Neuronal stem cell (in vitro differentiated cells): Measurements from ENCODE around the gene FMN2.

ENCODE experiments used
- DNase-seq: peaks from one replicate; pipeline ENCODE4 v3.0.0-alpha.2; 2013; ENCODE audit warnings: low spot score
- H2AFZ ChIP-seq: one replicate; pipeline ENCODE4 v1.6.1; 2013; ENCODE audit warnings: mild to moderate bottlenecking, low read length, inconsistent platforms
- H2AK5ac ChIP-seq: 2 replicates; pipeline ENCODE4 v1.6.1; 2013; ENCODE audit warnings: low read depth, mild to moderate bottlenecking, inconsistent platforms, low read length, moderate library complexity, mixed read lengths
- H2BK120ac ChIP-seq: 2 replicates; pipeline ENCODE4 v1.6.1; 2013; ENCODE audit warnings: low read depth, mild to moderate bottlenecking, inconsistent platforms, low read length, moderate library complexity, mixed read lengths
- H2BK12ac ChIP-seq: one replicate; pipeline ENCODE4 v1.6.1; 2013; ENCODE audit warnings: low read length, inconsistent platforms
- H2BK15ac ChIP-seq: 2 replicates; pipeline ENCODE4 v1.6.1; 2013; ENCODE audit warnings: mild to moderate bottlenecking, low read length, inconsistent platforms, mixed read lengths
- H2BK5ac ChIP-seq: one replicate; pipeline ENCODE4 v1.6.1; 2013; ENCODE audit warnings: inconsistent platforms, mild to moderate bottlenecking, low read length, moderate library complexity
- H3K14ac ChIP-seq: one replicate; pipeline ENCODE4 v1.6.1; 2013; ENCODE audit warnings: low read length, inconsistent platforms
- H3K18ac ChIP-seq: 2 replicates; pipeline ENCODE4 v1.6.1; 2013; ENCODE audit warnings: low read length, inconsistent platforms
- H3K23ac ChIP-seq: 2 replicates; pipeline ENCODE4 v1.6.1; 2013; ENCODE audit warnings: low read depth, mild to moderate bottlenecking, mixed read lengths, low read length, inconsistent platforms; ENCODE audit not compliant: poor library complexity
- H3K27ac ChIP-seq: replicated peaks from 3 replicates; pipeline ENCODE4 v1.5.1; 2013; ENCODE audit warnings: low read length, inconsistent platforms
- H3K27me3 ChIP-seq, 3 experiments: 2 replicates each; pipeline ENCODE4 v1.6.1; 2013; ENCODE audit warnings: low read length in 3 of 3, mild to moderate bottlenecking in 2 of 3, inconsistent platforms in 1 of 3, low read depth in 1 of 3, mixed read lengths in 1 of 3, moderate library complexity in 1 of 3; ENCODE audit not compliant: control insufficient read depth in 3 of 3, insufficient read depth in 3 of 3
- H3K36me3 ChIP-seq, 2 donors: replicated peaks in 1 of 2; 2 replicates each; pipeline ENCODE4 v1.6.1; 2013; ENCODE audit warnings: low read length in 2 of 2; ENCODE audit not compliant: control insufficient read depth in 2 of 2, insufficient read depth in 2 of 2
- H3K4ac ChIP-seq: 2 replicates; pipeline ENCODE4 v1.6.1; 2013; ENCODE audit warnings: inconsistent platforms, mild to moderate bottlenecking, low read length, moderate library complexity
- H3K4me1 ChIP-seq, 2 donors: 1 replicate in 1 of 2; 2 replicates in 1 of 2; pipeline ENCODE4 v1.6.1; 2013; ENCODE audit warnings: low read length in 2 of 2, low read depth in 1 of 2; ENCODE audit not compliant: control insufficient read depth in 2 of 2, insufficient read depth in 1 of 2
- H3K4me2 ChIP-seq: one replicate; pipeline ENCODE4 v1.6.1; 2013; ENCODE audit warnings: mild to moderate bottlenecking, low read length, inconsistent platforms; ENCODE audit not compliant: insufficient read depth, poor library complexity, severe bottlenecking
- H3K4me3 ChIP-seq, 2 donors: 2 replicates each; pipeline ENCODE4 v1.5.1; 2013; ENCODE audit warnings: low read length in 2 of 2, mild to moderate bottlenecking in 2 of 2, inconsistent platforms in 1 of 2, moderate library complexity in 1 of 2
- H3K79me1 ChIP-seq: one replicate; pipeline ENCODE4 v1.6.1; 2013; ENCODE audit warnings: low read depth, mild to moderate bottlenecking, inconsistent platforms, low read length, moderate library complexity
- H3K9ac ChIP-seq: one replicate; pipeline ENCODE4 v1.6.1; 2013; ENCODE audit warnings: mild to moderate bottlenecking, low read depth, low read length, inconsistent platforms; ENCODE audit not compliant: poor library complexity
- H3K9me3 ChIP-seq, 2 donors: replicated peaks in 1 of 2; 2 replicates each; pipeline versions ENCODE3 to v1.6.1; 2013; ENCODE audit warnings: low read length in 2 of 2, mild to moderate bottlenecking in 2 of 2, inconsistent platforms in 1 of 2, low read depth in 1 of 2, mixed read lengths in 1 of 2, moderate library complexity in 1 of 2; ENCODE audit not compliant: control insufficient read depth in 2 of 2, insufficient read depth in 1 of 2
- H4K8ac ChIP-seq: one replicate; pipeline ENCODE4 v1.6.1; 2013; ENCODE audit warnings: low read depth, mild to moderate bottlenecking, inconsistent platforms, low read length, moderate library complexity
- H4K91ac ChIP-seq: one replicate; pipeline ENCODE4 v1.6.1; 2013; ENCODE audit warnings: low read length, low read depth, mild to moderate bottlenecking, inconsistent platforms; ENCODE audit not compliant: poor library complexity
- WGBS, 2 donors: extraction: QIAGEN DNeasy Blood & Tissue Kit; methylation state at CpG; one replicate each; pipeline ENCODE4 v1.1.7; 2013; ENCODE audit warnings: missing lambda C conversion rate in 2 of 2, mixed read lengths in 1 of 2; ENCODE audit not compliant: insufficient read length in 2 of 2, insufficient replicate concordance in 1 of 2; ENCODE audit errors: extremely low coverage in 2 of 2; 5-methylcytosine and 5-hydroxymethylcytosine counted together

Gene FMN2

GRCh38 chr1:240435996-240436566, 344.4 kb downstream of the FMN2 start:
- Histone ChIP-seq H3K23ac (no peak overlapping the region), H3K4me3 (no peak overlapping the region), H4K91ac (no peak overlapping the region), H3K4me1 (no peaks in the 10 kb centered on the region), H2BK15ac (no peak overlapping the region), H2AK5ac (no peak overlapping the region), H3K9ac (no peak overlapping the region), H2BK12ac (no peak overlapping the region), H3K27ac (no peak overlapping the region), H3K79me1 (no peaks in the 10 kb centered on the region), H2BK120ac (no peak overlapping the region), H2AFZ (no peak overlapping the region), H3K9me3 (no peaks in the 10 kb centered on the region), H4K8ac (no peak overlapping the region), H3K27me3 (no peaks in the 10 kb centered on the region), H2BK5ac (no peak overlapping the region), H3K4ac (no peak overlapping the region), H3K36me3 (peaks cover 0 to 4% of the 10 kb centered on the region in 2 donors), H3K4me2 (no peak overlapping the region), H3K18ac (no peak overlapping the region), H3K14ac (no peak overlapping the region)
- DNase-seq = no peak
- WGBS, 2 donors = no CpG with 5 or more reads among the region's 9 CpGs

GRCh38 chr1:240441669-240442068, 350.0 kb downstream of the FMN2 start:
- Histone ChIP-seq H3K4ac (no peak overlapping the region), H3K4me3 (no peak overlapping the region), H2BK120ac (no peak overlapping the region), H2AFZ (no peak overlapping the region), H3K9ac (no peak overlapping the region), H3K36me3 (peaks cover 0 to 4% of the 10 kb centered on the region in 2 donors), H3K18ac (no peak overlapping the region), H3K27me3 (peaks cover 0 to 2% (median 0%) of the 10 kb centered on the region in 3 experiments), H2AK5ac (no peak overlapping the region), H4K91ac (no peak overlapping the region), H2BK5ac (no peak overlapping the region), H3K79me1 (no peaks in the 10 kb centered on the region), H2BK15ac (no peak overlapping the region), H3K23ac (no peak overlapping the region), H3K14ac (no peak overlapping the region), H3K27ac (no peak overlapping the region), H3K4me1 (no peaks in the 10 kb centered on the region), H2BK12ac (no peak overlapping the region), H4K8ac (no peak overlapping the region), H3K9me3 (no peaks in the 10 kb centered on the region), H3K4me2 (no peak overlapping the region)
- DNase-seq = no peak
- WGBS, 2 donors = no CpG with 5 or more reads among the region's 1 CpG

- WGBS, 2 donors = no CpG with 5 or more reads among the region's 3 CpGs
- no peaks in the 10 kb centered on the region for H3K36me3 ChIP-seq
- no peak overlapping the region for H4K91ac ChIP-seq
- H2BK15ac ChIP-seq = no peak overlapping the region
- peaks cover 0 to 2% (median 0%) of the 10 kb centered on the region in 3 experiments for H3K27me3 ChIP-seq
- peaks cover 0 to 3% of the 10 kb centered on the region in 2 donors for H3K4me1 ChIP-seq
- H2BK5ac ChIP-seq = no peak overlapping the region
- no peaks in the 10 kb centered on the region for H3K79me1 ChIP-seq
- H3K9ac ChIP-seq = no peak overlapping the region
- H3K4me2 ChIP-seq = no peak overlapping the region
- no peaks in the 10 kb centered on the region for H3K9me3 ChIP-seq
- no peak overlapping the region for H3K18ac ChIP-seq
- no peak overlapping the region for H2AK5ac ChIP-seq
- no peak overlapping the region for H2BK120ac ChIP-seq
- no peak overlapping the region for H3K4ac ChIP-seq
- H2BK12ac ChIP-seq = no peak overlapping the region
- no peak for DNase-seq
- H3K14ac ChIP-seq = no peak overlapping the region
- no peak overlapping the region for H3K27ac ChIP-seq
- H2AFZ ChIP-seq = no peak overlapping the region
- H3K23ac ChIP-seq = no peak overlapping the region
- no peak overlapping the region for H4K8ac ChIP-seq
- no peak overlapping the region for H3K4me3 ChIP-seq
These were observed 353.7 kb downstream of the FMN2 start for GRCh38 chr1:240445369-240445768.

DNA sequence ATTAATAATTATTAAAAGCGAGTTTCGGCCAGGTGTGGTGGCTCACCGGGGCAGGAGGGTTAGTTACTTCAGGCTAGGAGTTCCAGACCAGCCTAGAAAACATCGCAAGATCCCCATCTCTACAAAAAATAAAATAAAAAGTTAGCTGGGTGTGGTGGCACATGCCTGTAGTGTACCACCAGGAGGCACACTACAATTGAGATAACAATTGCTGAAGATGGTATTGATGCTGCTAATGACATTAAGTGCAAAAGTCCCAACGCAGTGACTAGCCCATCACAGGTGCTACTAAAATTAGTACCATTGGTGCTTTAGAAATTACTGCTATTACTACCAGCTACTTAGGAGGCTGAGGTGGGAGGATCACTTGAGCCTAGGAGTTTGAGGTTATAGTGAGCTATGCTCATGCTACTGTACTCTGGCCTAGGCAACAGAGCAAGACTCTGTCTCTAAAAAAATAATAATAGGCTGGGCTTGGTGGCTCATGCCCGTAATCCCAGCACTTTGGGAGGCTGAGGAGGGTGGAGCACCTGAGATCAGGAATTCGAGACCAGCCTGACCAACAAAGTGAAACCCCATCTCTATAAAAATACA, 363.6 kb downstream of the FMN2 start:
- no CpG with 5 or more reads among the region's 7 CpGs for WGBS, 2 donors
- no peak overlapping the region for H4K8ac ChIP-seq
- no peak for DNase-seq

More for the DNA sequence above, 363.6 kb downstream of the FMN2 start:
- no peaks in the 10 kb centered on the region for H3K9me3 ChIP-seq
- no peaks in the 10 kb centered on the region for H3K79me1 ChIP-seq
- no peak overlapping the region for H3K9ac ChIP-seq
- no peak overlapping the region for H2BK120ac ChIP-seq
- no peak overlapping the region for H3K14ac ChIP-seq
- H2BK5ac ChIP-seq = no peak overlapping the region
- no peak overlapping the region for H3K23ac ChIP-seq
- no peaks in the 10 kb centered on the region for H3K27me3 ChIP-seq
- H3K36me3 ChIP-seq = no peaks in the 10 kb centered on the region
- no peak overlapping the region for H2AK5ac ChIP-seq
- H3K4me3 ChIP-seq = no peak overlapping the region
- no peak overlapping the region for H3K18ac ChIP-seq
- H2AFZ ChIP-seq = no peak overlapping the region
- H3K4me1 ChIP-seq = no peaks in the 10 kb centered on the region
- H4K91ac ChIP-seq = no peak overlapping the region
- H3K27ac ChIP-seq = no peak overlapping the region
- no peak overlapping the region for H2BK15ac ChIP-seq
- H3K4ac ChIP-seq = no peak overlapping the region
- no peak overlapping the region for H3K4me2 ChIP-seq
- no peak overlapping the region for H2BK12ac ChIP-seq
